NCI-H1092 treated with DMSO at 0.1 percent for 48 hours (cell line): ENCODE measurements around the gene AEN.
"Not testable (repeated sequence)": the region's sequence is repeated elsewhere in the genome, so short reads cannot be mapped to it uniquely, and the experiment has no call there.

Experiments used
- DNase-seq: peaks from one replicate; lab custom pipeline; 2025; lab: John Stamatoyannopoulos, UW

Gene AEN

GRCh38 chr15:88631464-88632028 is 10.4 kb downstream of the AEN start:
- DNase-seq = no peak

- DNase-seq = not testable (repeated sequence)
These were observed 11.7 kb downstream of the AEN start for GRCh38 chr15:88632797-88633196.

GRCh38 chr15:88634449-88634848 is 13.3 kb downstream of the AEN start:
- DNase-seq = no peak

- DNase-seq = no peak
These were observed 14.2 kb downstream of the AEN start for GRCh38 chr15:88635318-88635717.

- no peak for DNase-seq
These were observed 14.9 kb downstream of the AEN start for GRCh38 chr15:88636050-88636449.

GRCh38 chr15:88636654-88637053 is 15.5 kb downstream of the AEN start:
- DNase-seq = no peak

- no peak for DNase-seq
These were observed 16.3 kb downstream of the AEN start for GRCh38 chr15:88637436-88637835.

GRCh38 chr15:88637841-88638625 is 16.9 kb downstream of the AEN start:
- DNase-seq = no peak

GRCh38 chr15:88638626-88639372 is 17.7 kb downstream of the AEN start, which contains the start of gene ISG20:
TSS of gene ISG20 (plus strand) at chr15:88639016. CDS start at chr15:88639367, 351 bp downstream.
- DNase-seq = no peak

GRCh38 chr15:88641959-88642452 is 20.9 kb downstream of the AEN start:
- DNase-seq = no peak

GRCh38 chr15:88642514-88642913 is 21.4 kb downstream of the AEN start:
- DNase-seq = not testable (repeated sequence)

- DNase-seq = no peak
These were observed 23.6 kb downstream of the AEN start for GRCh38 chr15:88644741-88645140.

GRCh38 chr15:88645171-88646087 is 24.3 kb downstream of the AEN start:
- DNase-seq = no peak

- no peak for DNase-seq
These were observed 24.9 kb downstream of the AEN start for GRCh38 chr15:88646088-88646405.

GRCh38 chr15:88646951-88647350 is 25.8 kb downstream of the AEN start:
- DNase-seq = no peak

- no peak for DNase-seq
These were observed 26.4 kb downstream of the AEN start for GRCh38 chr15:88647351-88648105.

- DNase-seq = no peak
These were observed 27.4 kb downstream of the AEN start for GRCh38 chr15:88648357-88649214.

GRCh38 chr15:88649286-88649733 is 28.2 kb downstream of the AEN start:
- no peak for DNase-seq

GRCh38 chr15:88649753-88650551 is 28.8 kb downstream of the AEN start:
- DNase-seq = no peak
